GM18499 (cell line): Measurements from ENCODE around the gene ZSWIM6.

Source experiments
- ATAC-seq: cut with Tn5 transposase; IDR thresholded peaks from one replicate; pipeline ENCODE4 v1.9.1; 2021; ENCODE audit warnings: moderate number of reproducible peaks; ENCODE audit not compliant: insufficient read depth, unreplicated experiment

The ZSWIM6 gene

GRCh38 chr5:61331407-61332357 lies at the start of gene ZSWIM6:
TSS of gene ZSWIM6 (plus strand) at chr5:61332258. CDS start at chr5:61332273, 15 bp downstream.
- ATAC-seq = peak; percentile 47

GRCh38 chr5:61283471-61283870 lies 48.6 kb upstream of the ZSWIM6 start:
- ATAC-seq = no peak

GRCh38 chr5:61285531-61285930 lies 46.5 kb upstream of the ZSWIM6 start:
- ATAC-seq = no peak

- no peak for ATAC-seq
These were observed 45.5 kb upstream of the ZSWIM6 start for GRCh38 chr5:61286446-61287132.

- no peak for ATAC-seq
These were observed 44.6 kb upstream of the ZSWIM6 start for GRCh38 chr5:61287474-61287873.

- no peak for ATAC-seq
These were observed 42.8 kb upstream of the ZSWIM6 start for GRCh38 chr5:61289241-61289640.

GRCh38 chr5:61289669-61290306 lies 42.3 kb upstream of the ZSWIM6 start:
- no peak for ATAC-seq

- no peak for ATAC-seq
These were observed 41.3 kb upstream of the ZSWIM6 start for GRCh38 chr5:61290791-61291210.

- ATAC-seq = no peak
These were observed 39.9 kb upstream of the ZSWIM6 start for GRCh38 chr5:61292062-61292657.

GRCh38 chr5:61293071-61293470 lies 39.0 kb upstream of the ZSWIM6 start:
- ATAC-seq = no peak

GRCh38 chr5:61293873-61294272 lies 38.2 kb upstream of the ZSWIM6 start:
- no peak for ATAC-seq

GRCh38 chr5:61295365-61295764 lies 36.7 kb upstream of the ZSWIM6 start:
- no peak for ATAC-seq

GRCh38 chr5:61298066-61298465 lies 34.0 kb upstream of the ZSWIM6 start:
- ATAC-seq = no peak

- no peak for ATAC-seq
These were observed 33.5 kb upstream of the ZSWIM6 start for GRCh38 chr5:61298580-61298979.

- no peak for ATAC-seq
These were observed 32.8 kb upstream of the ZSWIM6 start for GRCh38 chr5:61299261-61299681.

GRCh38 chr5:61301341-61302199 lies 30.5 kb upstream of the ZSWIM6 start:
- no peak for ATAC-seq

GRCh38 chr5:61302200-61302563 lies 29.9 kb upstream of the ZSWIM6 start:
- ATAC-seq = no peak

GRCh38 chr5:61303346-61303745 lies 28.7 kb upstream of the ZSWIM6 start:
- no peak for ATAC-seq

- no peak for ATAC-seq
These were observed 27.3 kb upstream of the ZSWIM6 start for GRCh38 chr5:61304590-61305381.
